Fibroblast of peridontal ligament (primary cell): ENCODE data around the gene KRT7.

Experiments used
- DNase-seq: peaks from one replicate; pipeline ENCODE4 v3.0.0-alpha.2; 2010; ENCODE audit errors: extremely low read depth

Gene KRT7

GRCh38 chr12:52232674-52233461 lies at the start of gene KRT7:
TSS of gene KRT7 (plus strand) at chr12:52233243. CDS start at chr12:52233297, 54 bp downstream.
- DNase-seq = no peak

GRCh38 chr12:52183544-52183910 lies 49.5 kb upstream of the KRT7 start:
- DNase-seq = no peak

GRCh38 chr12:52183971-52184370 lies 49.1 kb upstream of the KRT7 start:
- DNase-seq = no peak

- no peak for DNase-seq
These were observed 48.2 kb upstream of the KRT7 start for GRCh38 chr12:52184813-52185212.

- no peak for DNase-seq
These were observed 47.6 kb upstream of the KRT7 start for GRCh38 chr12:52185400-52185967.

- DNase-seq = peak; percentile 74
These were observed 46.8 kb upstream of the KRT7 start for GRCh38 chr12:52186118-52186840.

- no peak for DNase-seq
These were observed 45.8 kb upstream of the KRT7 start for GRCh38 chr12:52187206-52187605.

- no peak for DNase-seq
These were observed 45.4 kb upstream of the KRT7 start for GRCh38 chr12:52187640-52188039.

GRCh38 chr12:52188658-52189057 lies 44.4 kb upstream of the KRT7 start:
- DNase-seq = no peak

GRCh38 chr12:52189376-52190174 lies 43.5 kb upstream of the KRT7 start:
- peak; percentile 67 for DNase-seq

- no peak for DNase-seq
These were observed 41.9 kb upstream of the KRT7 start for GRCh38 chr12:52190860-52191729.

- peak; percentile 99 for DNase-seq
These were observed 40.9 kb upstream of the KRT7 start, which contains the start of gene KRT80 for GRCh38 chr12:52191841-52192791. TSS of gene KRT80 (minus strand) at chr12:52192014. CDS start at chr12:52191902, 112 bp downstream.

GRCh38 chr12:52193532-52193931 lies 39.5 kb upstream of the KRT7 start:
- DNase-seq = no peak

- no peak for DNase-seq
These were observed 39.1 kb upstream of the KRT7 start for GRCh38 chr12:52193991-52194390.

GRCh38 chr12:52195065-52195730 lies 37.8 kb upstream of the KRT7 start:
- no peak for DNase-seq

GRCh38 chr12:52197371-52198231 lies 35.4 kb upstream of the KRT7 start:
- DNase-seq = no peak

- DNase-seq = no peak
These were observed 34.4 kb upstream of the KRT7 start for GRCh38 chr12:52198454-52199215.
